ENCODE data around the gene C20orf202.

C20orf202 gene

GRCh38 chr20:1177680-1178079 is 25.6 kb upstream of the C20orf202 start:
- Mint-ChIP-seq H3K27ac (no peak overlapping the region), H3K4me3 (no peak overlapping the region), H3K4me1 (no peaks in the 10 kb centered on the region), H3K27me3 (peaks cover 1% of the 10 kb centered on the region), H3K9me3 (no peaks in the 10 kb centered on the region), H3K36me3 (peaks cover 3% of the 10 kb centered on the region)

- no peak overlapping the region for H3K4me3 Mint-ChIP-seq
- no peaks in the 10 kb centered on the region for H3K9me3 Mint-ChIP-seq
- H3K36me3 Mint-ChIP-seq = peaks cover 3% of the 10 kb centered on the region
- no peak overlapping the region for H3K27ac Mint-ChIP-seq
- H3K4me1 Mint-ChIP-seq = no peaks in the 10 kb centered on the region
- H3K27me3 Mint-ChIP-seq = peaks cover 1% of the 10 kb centered on the region
Observed at GRCh38 chr20:1178103-1178502, 25.2 kb upstream of the C20orf202 start.

DNA sequence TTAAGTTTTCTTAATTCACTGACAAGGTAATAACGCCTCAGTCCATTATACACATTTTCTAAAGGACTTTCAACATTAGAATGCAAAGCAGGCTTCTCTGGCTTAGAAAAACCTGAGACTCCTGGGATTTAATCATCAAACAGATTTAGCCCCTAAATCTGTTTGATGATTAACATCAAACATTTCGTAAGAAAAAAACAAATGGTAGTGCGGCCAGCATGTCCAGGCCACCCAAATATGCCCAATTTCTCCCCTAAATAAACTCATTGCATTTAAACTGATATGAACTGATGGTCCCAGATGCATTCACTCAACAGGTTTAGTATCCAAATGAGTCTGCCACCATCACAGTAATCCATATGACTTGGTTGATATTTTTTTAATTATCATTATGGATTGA is 24.6 kb upstream of the C20orf202 start:
- Mint-ChIP-seq H3K4me1 (no peaks in the 10 kb centered on the region), H3K27ac (no peak overlapping the region), H3K27me3 (peaks cover 3% of the 10 kb centered on the region), H3K9me3 (no peaks in the 10 kb centered on the region), H3K36me3 (peaks cover 3% of the 10 kb centered on the region), H3K4me3 (no peak overlapping the region)

DNA sequence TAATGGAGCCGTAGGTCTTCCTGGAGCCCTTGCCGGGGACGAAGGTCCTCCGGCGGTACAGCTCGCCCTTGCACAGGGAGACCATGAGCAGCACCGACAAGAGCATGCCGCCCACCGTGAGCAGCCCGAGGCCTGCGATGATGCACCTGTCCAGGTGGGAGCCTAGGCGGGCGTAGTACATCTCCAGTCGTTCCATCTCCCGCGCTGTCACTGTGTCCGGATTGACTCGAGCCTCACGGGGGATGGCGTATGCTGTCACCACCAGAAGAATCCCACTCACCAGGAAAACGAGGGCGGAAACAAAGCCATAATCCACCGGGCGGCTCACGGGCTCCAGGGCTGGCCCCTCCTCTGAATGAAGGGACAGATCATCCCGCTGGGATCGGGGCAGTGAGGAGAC is 22.3 kb upstream of the C20orf202 start:
- Mint-ChIP-seq H3K4me3 (no peak overlapping the region), H3K4me1 (peaks cover 11% of the 10 kb centered on the region), H3K27me3 (peaks cover 12% of the 10 kb centered on the region), H3K27ac (no peak overlapping the region), H3K9me3 (no peaks in the 10 kb centered on the region), H3K36me3 (peaks cover 4% of the 10 kb centered on the region)

DNA sequence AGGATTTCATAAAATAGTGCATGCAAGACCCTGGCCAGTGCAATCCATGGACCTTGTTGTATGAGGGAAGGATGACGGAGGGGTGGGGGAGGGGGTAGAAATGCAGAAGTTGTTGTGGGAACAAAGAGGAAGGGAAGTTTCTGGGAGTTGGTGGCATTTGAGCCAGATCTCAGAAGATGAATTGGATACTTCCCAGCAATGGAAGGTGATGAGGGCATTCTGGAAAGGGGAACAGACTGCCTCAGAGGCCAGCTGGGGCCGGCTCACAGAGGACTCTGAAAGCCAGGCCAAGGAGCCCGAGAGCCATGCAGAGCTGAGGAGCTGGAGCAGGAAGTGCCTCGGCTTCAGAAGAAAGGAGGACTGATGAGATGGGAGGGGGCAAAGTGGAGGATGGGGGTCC is 21.1 kb upstream of the C20orf202 start:
- H3K36me3 Mint-ChIP-seq = peaks cover 2% of the 10 kb centered on the region

DNA sequence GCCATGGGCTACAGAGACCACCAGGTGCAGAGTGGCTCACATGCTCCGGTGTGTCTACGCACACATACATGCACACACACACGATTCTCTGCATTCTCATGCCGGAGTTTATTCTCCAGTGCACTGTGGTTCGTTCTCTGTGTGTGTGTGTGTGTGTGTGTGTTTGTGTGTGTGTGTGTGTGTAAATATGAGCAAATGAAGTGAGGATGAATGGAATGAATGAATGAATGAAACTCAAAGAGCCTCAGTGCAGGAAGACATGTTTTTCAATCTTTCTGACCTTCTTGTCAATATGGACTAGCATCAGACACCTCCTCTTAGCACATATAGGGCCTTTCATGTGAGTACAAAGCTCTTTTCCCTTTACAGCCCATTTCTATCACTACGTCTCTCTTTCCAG is 20.1 kb upstream of the C20orf202 start:
- Mint-ChIP-seq H3K36me3 (peaks cover 2% of the 10 kb centered on the region), H3K27ac (no peak overlapping the region), H3K27me3 (peaks cover 14% of the 10 kb centered on the region), H3K4me3 (no peak overlapping the region), H3K4me1 (peaks cover 14% of the 10 kb centered on the region), H3K9me3 (no peaks in the 10 kb centered on the region)

More for the DNA sequence above, 21.1 kb upstream of the C20orf202 start:
- no peak overlapping the region for H3K27ac Mint-ChIP-seq
- H3K4me3 Mint-ChIP-seq = no peak overlapping the region
- H3K27me3 Mint-ChIP-seq = peaks cover 14% of the 10 kb centered on the region
- no peaks in the 10 kb centered on the region for H3K9me3 Mint-ChIP-seq
- H3K4me1 Mint-ChIP-seq = peaks cover 14% of the 10 kb centered on the region

- no peaks in the 10 kb centered on the region for H3K9me3 Mint-ChIP-seq
- H3K27ac Mint-ChIP-seq = peak overlapping the region; percentile 63
- peaks cover 14% of the 10 kb centered on the region for H3K27me3 Mint-ChIP-seq
- peaks cover 2% of the 10 kb centered on the region for H3K36me3 Mint-ChIP-seq
- H3K4me1 Mint-ChIP-seq = peaks cover 14% of the 10 kb centered on the region
- H3K4me3 Mint-ChIP-seq = peak overlapping the region; percentile 79
Observed at GRCh38 chr20:1184260-1184637, 19.0 kb upstream of the C20orf202 start.

DNA sequence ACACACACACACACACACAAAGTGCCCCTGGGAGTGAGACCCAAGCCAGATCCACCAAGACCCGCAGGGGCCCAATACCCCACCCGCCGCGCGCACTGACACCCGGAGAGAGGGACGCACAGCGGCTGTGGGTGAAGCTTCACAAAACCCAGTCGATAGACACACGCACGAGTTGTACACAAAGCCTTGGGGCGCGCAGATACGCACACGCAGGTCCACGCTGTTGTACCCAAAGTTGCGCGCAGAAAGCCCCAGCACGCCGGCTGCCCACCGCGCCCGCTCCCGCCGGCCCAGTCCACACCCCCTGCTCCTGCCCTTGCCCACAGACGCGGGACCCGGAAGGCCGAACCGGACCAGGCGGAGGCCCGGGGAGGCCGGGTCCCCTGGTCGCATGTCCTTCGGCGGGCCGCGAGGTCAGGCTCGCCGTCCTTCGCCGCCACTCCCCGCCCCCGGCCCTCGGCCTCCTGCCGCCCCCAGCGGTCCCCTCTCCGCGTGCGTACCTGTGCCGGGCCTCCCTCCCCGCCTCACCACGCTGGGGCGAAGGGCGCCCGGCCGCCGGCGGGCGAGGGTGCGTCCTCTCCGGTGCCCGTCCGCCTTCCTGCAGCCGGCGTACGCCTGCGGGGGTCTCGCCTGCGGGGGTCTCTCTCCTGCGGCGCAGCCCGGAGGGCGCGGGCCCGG is 18.5 kb upstream of the C20orf202 start, which contains the start of gene TMEM74B:
TMEM74B (minus strand) TSS at position 344 of the 678 bp plus-strand sequence. CDS start 1,180 bp downstream, outside the sequence.
- Mint-ChIP-seq H3K27me3 (peaks cover 14% of the 10 kb centered on the region), H3K9me3 (no peaks in the 10 kb centered on the region), H3K27ac (peak within 1 kb of the TSS; percentile 63), H3K4me3 (peak within 1 kb of the TSS; percentile 79), H3K36me3 (peaks cover 2% of the 10 kb centered on the region), H3K4me1 (peaks cover 14% of the 10 kb centered on the region)

GRCh38 chr20:1185316-1185741 is 17.9 kb upstream of the C20orf202 start:
- no peak overlapping the region for H3K4me3 Mint-ChIP-seq

GRCh38 chr20:1185790-1186334 is 17.4 kb upstream of the C20orf202 start:
- Mint-ChIP-seq H3K4me3 (peak overlapping the region; percentile 76), H3K36me3 (peaks cover 2% of the 10 kb centered on the region), H3K9me3 (no peaks in the 10 kb centered on the region), H3K4me1 (peaks cover 14% of the 10 kb centered on the region), H3K27ac (no peak overlapping the region), H3K27me3 (peaks cover 14% of the 10 kb centered on the region)

More at GRCh38 chr20:1185316-1185741, 17.9 kb upstream of the C20orf202 start:
- no peaks in the 10 kb centered on the region for H3K9me3 Mint-ChIP-seq
- no peak overlapping the region for H3K27ac Mint-ChIP-seq
- H3K4me1 Mint-ChIP-seq = peaks cover 14% of the 10 kb centered on the region
- peaks cover 14% of the 10 kb centered on the region for H3K27me3 Mint-ChIP-seq
- peaks cover 2% of the 10 kb centered on the region for H3K36me3 Mint-ChIP-seq

DNA sequence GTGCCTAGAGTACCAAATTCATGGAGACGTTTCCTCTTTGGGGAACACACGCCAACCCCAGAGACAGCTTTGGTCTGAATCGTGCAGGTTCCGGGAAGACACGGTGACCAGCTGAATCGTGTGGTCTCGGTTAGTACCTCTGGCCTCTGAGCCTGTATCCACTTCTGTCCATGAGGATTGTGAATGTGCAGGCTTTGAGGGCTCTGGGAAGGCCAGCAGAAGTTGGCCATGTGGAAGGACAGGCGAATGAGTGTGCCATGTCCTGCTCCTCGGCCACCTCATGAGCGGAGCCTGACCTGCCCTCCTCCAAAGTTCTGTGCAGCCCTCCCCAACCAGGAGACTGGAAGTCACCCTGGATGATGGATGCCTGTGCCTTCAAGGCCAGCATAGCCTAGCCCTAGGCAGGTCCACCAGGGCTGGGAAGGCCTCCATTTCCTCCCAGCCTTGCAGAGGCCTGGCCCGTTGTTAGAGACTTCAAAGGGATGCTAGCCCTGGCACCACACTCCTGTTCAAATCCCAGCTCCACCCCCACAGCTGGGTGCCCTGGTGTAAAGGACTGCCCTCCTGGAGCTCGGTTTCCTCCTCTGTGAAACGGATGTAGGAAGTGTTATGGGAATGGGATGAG is 16.8 kb upstream of the C20orf202 start:
- Mint-ChIP-seq H3K4me1 (peaks cover 14% of the 10 kb centered on the region), H3K4me3 (peak overlapping the region; percentile 76), H3K27ac (no peak overlapping the region), H3K36me3 (peaks cover 2% of the 10 kb centered on the region), H3K27me3 (peaks cover 14% of the 10 kb centered on the region), H3K9me3 (no peaks in the 10 kb centered on the region)

GRCh38 chr20:1187605-1188171 is 15.6 kb upstream of the C20orf202 start:
- Mint-ChIP-seq H3K4me3 (no peak overlapping the region), H3K4me1 (peaks cover 14% of the 10 kb centered on the region), H3K9me3 (no peaks in the 10 kb centered on the region), H3K36me3 (peaks cover 2% of the 10 kb centered on the region), H3K27me3 (peaks cover 13% of the 10 kb centered on the region), H3K27ac (no peak overlapping the region)

GRCh38 chr20:1188347-1188746 is 14.9 kb upstream of the C20orf202 start:
- H3K4me1 Mint-ChIP-seq = peaks cover 14% of the 10 kb centered on the region
- no peak overlapping the region for H3K4me3 Mint-ChIP-seq
- no peaks in the 10 kb centered on the region for H3K9me3 Mint-ChIP-seq

GRCh38 chr20:1189827-1190226 is 13.4 kb upstream of the C20orf202 start:
- H3K4me3 Mint-ChIP-seq = no peak overlapping the region
- H3K9me3 Mint-ChIP-seq = no peaks in the 10 kb centered on the region
- no peak overlapping the region for H3K27ac Mint-ChIP-seq
- H3K4me1 Mint-ChIP-seq = peaks cover 4% of the 10 kb centered on the region
- H3K27me3 Mint-ChIP-seq = peaks cover 2% of the 10 kb centered on the region
- no peaks in the 10 kb centered on the region for H3K36me3 Mint-ChIP-seq

More at GRCh38 chr20:1188347-1188746, 14.9 kb upstream of the C20orf202 start:
- Mint-ChIP-seq H3K36me3 (peaks cover 2% of the 10 kb centered on the region), H3K27ac (no peak overlapping the region), H3K27me3 (peaks cover 12% of the 10 kb centered on the region)

DNA sequence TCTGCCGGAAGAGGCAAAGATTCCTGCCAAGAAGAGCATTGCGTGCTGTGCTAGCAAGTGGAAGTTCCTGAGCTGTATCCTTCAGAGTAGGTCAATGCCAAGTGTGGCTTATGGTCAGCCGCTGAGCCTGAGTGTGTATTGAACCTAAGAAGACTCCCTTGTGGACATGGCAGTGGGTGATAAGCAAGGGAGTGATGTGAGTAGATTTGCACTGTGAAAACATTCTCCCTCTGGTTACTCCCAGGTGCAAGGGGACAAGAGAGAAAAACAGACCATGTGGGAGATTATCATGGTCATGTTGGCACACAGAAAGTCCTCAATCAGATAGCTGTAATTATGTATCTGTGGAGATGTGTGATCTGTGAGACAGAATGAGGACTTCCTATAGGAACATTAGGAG is 12.4 kb upstream of the C20orf202 start:
- H3K27ac Mint-ChIP-seq = no peak overlapping the region
- peaks cover 4% of the 10 kb centered on the region for H3K4me1 Mint-ChIP-seq
- H3K36me3 Mint-ChIP-seq = no peaks in the 10 kb centered on the region
- H3K4me3 Mint-ChIP-seq = no peak overlapping the region
- H3K9me3 Mint-ChIP-seq = no peaks in the 10 kb centered on the region
- H3K27me3 Mint-ChIP-seq = peaks cover 2% of the 10 kb centered on the region

GRCh38 chr20:1191299-1191698 is 12.0 kb upstream of the C20orf202 start:
- no peaks in the 10 kb centered on the region for H3K27me3 Mint-ChIP-seq

More at GRCh38 chr20:1191299-1191698, 12.0 kb upstream of the C20orf202 start:
- Mint-ChIP-seq H3K36me3 (no peaks in the 10 kb centered on the region), H3K27ac (no peak overlapping the region), H3K4me1 (no peaks in the 10 kb centered on the region), H3K9me3 (no peaks in the 10 kb centered on the region), H3K4me3 (no peak overlapping the region)
